Activated T-helper 2 cell treated with anti-CD3 and anti-CD28 coated beads, Interferon-gamma antibody, Interleukin-2, Interleukin-4, amounts not matched to agents 10 μg/mL and 5 μg/mL and 100 μg/mL, durations not matched to agents 14 hours and 24 hours and 36 hours (primary cell): Measurements from ENCODE around the gene PRPSAP1. TPM values are rescaled to one million over a fixed set of nuclear protein-coding genes. Genes with fewer than 3 reads are reported as not detected.

ENCODE experiments used
- DNase-seq: peaks from one replicate; pipeline ENCODE4 v3.0.0; 2021; ENCODE audit warnings: low spot score
- H3K27ac Mint-ChIP-seq: one replicate; pipeline ENCODE4 v1.8.0; 2021; ENCODE audit warnings: mixed read lengths
- H3K27me3 Mint-ChIP-seq: one replicate; pipeline ENCODE4 v1.8.0; 2021; ENCODE audit warnings: low read depth, mixed read lengths
- H3K36me3 Mint-ChIP-seq: one replicate; pipeline ENCODE4 v1.8.0; 2021; ENCODE audit warnings: low read depth, mixed read lengths
- H3K4me1 Mint-ChIP-seq: one replicate; pipeline ENCODE4 v1.8.0; 2021; ENCODE audit warnings: low read depth, mixed read lengths
- H3K4me3 Mint-ChIP-seq: one replicate; pipeline ENCODE4 v1.8.0; 2021; ENCODE audit warnings: low read depth, mild to moderate bottlenecking, moderate library complexity, mixed read lengths
- H3K9me3 Mint-ChIP-seq: one replicate; pipeline ENCODE4 v1.8.0; 2021; ENCODE audit warnings: mixed read lengths
- intact Hi-C: fragments of 100-400 bp; cut with micrococcal nuclease; formaldehyde crosslinking; loops from one replicate; pipeline ENCODE4 v1.15.1; 2023
- total RNA-seq: library from RNA; stranded (reverse); gene quantifications from 2 replicates; pipeline ENCODE4 v1.2.3, GENCODE V29; 2022

PRPSAP1 gene
- total RNA-seq, 1 donor from 2014 or later, result 48.2 TPM

DNA sequence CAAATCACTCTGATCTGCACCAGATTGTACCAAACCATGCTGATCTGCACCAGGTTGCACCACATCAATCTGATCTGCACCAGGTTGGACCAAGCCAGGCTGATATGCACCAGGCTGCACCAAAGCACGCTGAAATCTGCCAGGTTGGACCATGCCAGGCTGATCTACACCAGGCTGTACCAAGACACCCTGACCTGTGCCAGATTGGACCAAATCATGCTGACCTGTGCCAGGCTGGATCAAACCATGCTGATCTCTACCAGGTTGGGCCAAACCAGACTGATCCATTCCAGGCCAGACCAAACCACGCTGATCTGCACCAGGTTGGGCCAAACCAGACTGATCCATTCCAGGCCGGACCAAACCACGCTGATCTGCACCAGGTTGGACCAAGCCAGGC lies 61.1 kb downstream of the PRPSAP1 start:
- intact Hi-C loops, result no loop called here
- H3K9me3 Mint-ChIP-seq, result no peaks in the 10 kb centered on the region
- H3K27ac Mint-ChIP-seq, result no peak overlapping the region
- H3K4me1 Mint-ChIP-seq, result no peaks in the 10 kb centered on the region
- no peaks in the 10 kb centered on the region for H3K36me3 Mint-ChIP-seq
- no peaks in the 10 kb centered on the region for H3K27me3 Mint-ChIP-seq
- no peak overlapping the region for H3K4me3 Mint-ChIP-seq
- DNase-seq, result no peak

DNA sequence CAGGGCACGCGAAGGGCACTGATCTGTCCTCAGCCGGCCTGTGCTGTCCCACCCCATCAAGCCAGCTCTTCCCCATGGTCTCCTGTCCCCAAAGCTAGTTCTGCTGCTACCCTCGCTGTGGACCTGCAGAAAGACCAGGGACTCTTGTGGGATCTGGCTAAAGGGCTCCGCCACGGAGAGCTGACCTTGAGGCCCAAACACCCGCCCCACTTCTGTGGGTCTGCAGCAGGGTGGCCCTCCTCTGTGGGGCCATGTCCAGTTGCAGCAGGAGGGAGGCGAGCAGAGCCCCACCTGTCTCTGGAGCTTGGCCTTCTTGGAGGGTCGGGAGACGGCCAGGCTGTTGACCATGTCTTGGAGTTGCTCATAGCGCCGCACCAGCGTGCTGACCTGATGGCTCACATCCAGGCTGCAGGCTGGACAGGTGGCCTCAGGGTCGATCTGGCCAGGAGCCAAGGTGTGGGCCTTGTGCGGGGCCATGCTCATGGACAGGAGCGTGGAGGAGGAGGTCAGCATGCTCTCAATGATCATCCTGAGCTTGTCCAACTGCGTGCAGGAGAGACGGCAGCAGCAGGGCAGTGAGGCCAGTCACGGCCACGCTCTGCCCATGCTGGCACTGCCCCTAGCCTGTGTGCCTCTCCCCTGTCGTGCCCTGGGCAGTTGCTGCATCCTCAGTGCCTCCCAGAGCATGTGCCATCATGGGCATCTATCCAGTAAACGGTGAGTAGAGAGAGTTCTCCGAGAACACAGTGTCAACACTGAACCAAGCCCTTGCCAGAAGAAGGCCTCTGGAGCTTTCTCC lies 71.9 kb downstream of the PRPSAP1 start:
- intact Hi-C loops, result no loop called here
- H3K27ac Mint-ChIP-seq, result no peak overlapping the region
- H3K36me3 Mint-ChIP-seq, result no peaks in the 10 kb centered on the region
- no peaks in the 10 kb centered on the region for H3K9me3 Mint-ChIP-seq
- H3K4me1 Mint-ChIP-seq, result peaks cover 6% of the 10 kb centered on the region
- no peak for DNase-seq
- no peaks in the 10 kb centered on the region for H3K27me3 Mint-ChIP-seq
- no peak overlapping the region for H3K4me3 Mint-ChIP-seq

DNA sequence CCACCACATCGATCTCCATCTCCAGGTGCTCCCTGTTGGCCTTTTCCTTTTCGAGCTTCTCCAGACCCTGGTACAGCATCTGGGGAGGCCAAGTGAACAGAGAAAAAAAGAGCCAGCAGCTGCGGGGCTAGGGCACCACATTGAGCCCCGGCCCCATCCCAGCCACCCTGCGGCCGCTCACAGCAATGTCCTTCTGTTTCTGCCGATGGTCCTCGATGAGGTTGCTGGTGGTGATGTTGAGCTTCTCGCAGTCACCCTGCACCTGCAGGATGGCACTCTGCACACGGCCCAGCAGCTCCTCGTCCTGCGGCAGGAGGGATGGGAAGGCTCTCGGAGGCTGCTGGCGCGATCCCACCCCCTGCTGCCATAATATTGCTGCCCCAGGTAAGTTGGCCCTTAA lies 73.1 kb downstream of the PRPSAP1 start:
- Mint-ChIP-seq H3K36me3 (no peaks in the 10 kb centered on the region), H3K4me1 (peaks cover 7% of the 10 kb centered on the region), H3K9me3 (no peaks in the 10 kb centered on the region), H3K27ac (no peak overlapping the region), H3K4me3 (no peak overlapping the region), H3K27me3 (no peaks in the 10 kb centered on the region)
- intact Hi-C loops, result no loop called here
- no peak for DNase-seq

DNA sequence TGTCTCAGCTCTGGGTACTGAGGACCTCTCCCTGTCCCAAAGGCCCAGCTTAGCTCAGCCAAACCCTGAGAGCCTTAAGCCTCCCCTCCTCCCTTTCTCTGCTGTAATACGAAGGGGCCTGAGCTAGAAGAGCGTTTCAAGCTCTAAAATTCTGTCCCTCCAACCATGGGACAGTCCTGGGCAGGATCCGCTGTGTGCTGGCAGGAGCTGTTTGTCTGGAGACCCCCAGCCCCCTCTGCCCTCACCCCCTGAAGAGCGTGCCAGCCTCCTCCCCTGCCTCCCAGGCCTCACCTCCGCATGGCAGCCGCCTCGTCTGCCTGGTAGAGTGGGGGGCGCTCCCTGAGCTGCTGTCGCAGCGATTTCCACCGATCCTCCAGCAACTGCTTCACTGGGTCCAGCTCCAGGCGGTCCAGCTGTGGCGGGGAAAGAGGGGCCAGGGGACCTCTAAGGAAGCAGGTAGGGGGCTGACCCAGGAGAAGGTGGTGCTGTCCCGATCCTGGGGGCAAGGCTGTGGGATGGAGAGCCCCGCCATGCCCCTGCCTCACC lies 73.9 kb downstream of the PRPSAP1 start:
- intact Hi-C loops, result loop anchor here (1.0 kb wide), 1 partner anchor 159 kb away; no protein-coding TSS in a partner anchor
- H3K36me3 Mint-ChIP-seq, result no peaks in the 10 kb centered on the region
- no peaks in the 10 kb centered on the region for H3K9me3 Mint-ChIP-seq
- H3K27ac Mint-ChIP-seq, result no peak overlapping the region
- no peaks in the 10 kb centered on the region for H3K27me3 Mint-ChIP-seq
- DNase-seq, result no peak
- H3K4me3 Mint-ChIP-seq, result no peak overlapping the region
- H3K4me1 Mint-ChIP-seq, result peaks cover 9% of the 10 kb centered on the region

DNA sequence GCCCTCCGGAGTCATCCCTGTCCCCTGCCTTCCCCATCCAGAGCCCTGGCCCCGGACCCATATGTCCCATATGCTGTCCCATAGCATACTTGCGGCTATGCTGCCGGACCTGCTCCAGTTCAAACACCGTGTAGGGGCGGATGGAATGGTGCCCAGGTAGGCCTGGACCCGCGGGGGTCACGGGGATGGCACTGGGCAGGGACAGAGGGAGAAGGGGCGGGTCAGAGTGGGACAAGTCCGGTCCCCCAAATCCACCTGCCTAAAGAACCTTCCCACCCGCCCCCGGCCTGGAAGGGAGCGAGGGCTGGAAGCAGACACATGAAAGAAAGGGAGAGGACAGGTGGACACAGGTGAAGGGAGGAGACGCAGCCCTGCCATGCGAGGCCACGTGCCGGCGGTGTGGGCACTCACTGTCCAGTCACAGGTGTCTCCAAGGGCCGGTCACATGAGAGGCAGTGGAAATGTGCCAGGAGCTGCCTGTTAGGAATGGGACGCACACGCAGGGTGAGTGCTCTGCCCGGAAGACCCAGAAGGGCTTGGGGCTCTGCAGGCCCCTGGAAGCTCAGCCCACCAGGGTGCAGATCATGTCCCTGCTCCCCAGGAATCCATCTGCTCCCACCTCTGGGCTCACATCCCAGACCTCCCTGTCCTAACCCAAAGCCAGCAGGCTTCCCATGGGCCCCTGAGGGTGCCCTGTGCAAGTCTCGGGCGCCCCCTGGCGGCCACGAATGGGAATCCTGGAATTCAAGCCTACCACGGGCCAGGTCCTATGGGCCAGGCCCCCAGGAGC lies 74.6 kb downstream of the PRPSAP1 start:
- intact Hi-C loops, result loop anchor here (1.0 kb wide), 1 partner anchor 158 kb away; no protein-coding TSS in a partner anchor
- Mint-ChIP-seq H3K4me3 (no peak overlapping the region), H3K4me1 (peaks cover 11% of the 10 kb centered on the region), H3K27ac (no peak overlapping the region), H3K9me3 (no peaks in the 10 kb centered on the region), H3K27me3 (no peaks in the 10 kb centered on the region), H3K36me3 (no peaks in the 10 kb centered on the region)
- DNase-seq, result peak; percentile 72

DNA sequence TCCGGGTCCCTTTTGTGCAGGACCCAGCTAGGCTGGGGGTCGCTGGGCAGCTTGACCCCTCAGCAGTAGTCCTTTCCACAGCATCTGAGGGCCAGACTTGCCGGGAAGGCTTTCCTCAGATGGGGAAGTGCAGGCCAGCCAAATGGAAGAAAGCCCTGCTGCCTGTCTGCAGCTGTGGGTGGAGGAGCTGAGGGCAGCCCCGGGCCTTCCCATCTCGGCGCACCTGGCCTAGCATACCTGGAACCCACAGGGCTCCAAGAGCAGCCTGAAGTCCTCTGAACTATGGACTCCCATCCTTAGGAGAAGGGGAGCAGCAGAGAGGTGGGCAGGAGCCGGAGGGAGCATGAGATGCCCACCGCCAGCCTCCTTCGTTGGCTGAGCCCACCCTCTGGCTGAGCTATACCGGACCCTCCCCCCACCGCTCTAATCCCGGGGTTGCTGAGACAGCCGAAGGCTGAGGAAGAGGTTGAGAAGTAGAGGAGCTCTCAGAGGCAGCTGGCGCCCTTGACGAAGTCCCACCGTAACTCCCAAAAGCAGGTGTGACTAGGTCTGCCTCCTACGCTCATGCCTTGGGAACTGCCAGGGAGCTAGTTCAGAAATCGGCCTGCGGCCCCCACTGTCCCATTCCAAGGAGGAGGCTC lies 75.3 kb downstream of the PRPSAP1 start:
- no peaks in the 10 kb centered on the region for H3K9me3 Mint-ChIP-seq
- intact Hi-C loops, result no loop called here
- no peak for DNase-seq
- H3K27ac Mint-ChIP-seq, result no peak overlapping the region
- H3K4me1 Mint-ChIP-seq, result peaks cover 13% of the 10 kb centered on the region
- H3K4me3 Mint-ChIP-seq, result no peak overlapping the region
- H3K36me3 Mint-ChIP-seq, result no peaks in the 10 kb centered on the region
- no peaks in the 10 kb centered on the region for H3K27me3 Mint-ChIP-seq

DNA sequence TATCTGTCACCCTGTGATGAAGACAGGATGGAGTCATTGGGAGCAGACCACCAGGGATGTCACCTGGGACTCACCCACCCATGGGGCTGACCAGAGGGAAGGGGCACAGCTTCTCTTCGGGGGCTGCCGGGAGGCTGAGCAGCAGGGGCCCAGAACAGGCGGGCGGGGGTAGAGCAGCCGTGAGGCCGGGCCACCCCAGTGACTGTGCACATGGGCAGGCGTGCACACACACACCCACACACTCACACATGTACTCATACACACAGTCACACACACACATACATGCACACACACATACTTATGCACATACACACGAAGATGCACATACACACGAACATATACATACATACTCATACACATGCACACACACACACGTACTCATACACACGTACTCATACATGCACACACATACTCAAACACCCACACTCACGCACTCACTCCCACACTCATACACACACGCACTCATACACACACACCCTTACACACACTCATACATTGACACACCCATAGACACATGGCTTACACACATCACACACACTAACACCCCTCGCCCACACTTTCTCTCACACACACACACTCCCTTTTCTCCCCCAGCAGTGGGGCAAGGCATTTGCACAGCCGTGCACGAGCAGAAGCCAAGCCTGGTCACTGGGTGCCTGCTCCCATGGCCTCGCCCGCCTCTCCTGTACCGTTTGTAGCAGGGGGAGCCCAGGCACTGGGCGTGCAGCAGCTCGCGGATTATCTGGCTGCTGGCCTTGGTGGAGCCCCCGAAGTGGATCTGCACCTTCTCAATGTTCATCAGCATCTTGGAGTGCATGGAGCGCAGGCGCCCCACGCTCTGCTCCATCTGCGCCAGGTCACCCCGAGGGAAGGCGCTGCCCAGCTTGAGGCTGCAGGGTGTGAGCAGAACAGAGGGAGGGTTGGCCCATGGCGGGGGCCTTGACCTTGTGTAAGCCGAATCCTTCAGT lies 76.1 kb downstream of the PRPSAP1 start:
- intact Hi-C loops, result no loop called here
- Mint-ChIP-seq H3K4me3 (no peak overlapping the region), H3K9me3 (no peaks in the 10 kb centered on the region), H3K27ac (peak overlapping the region; percentile 44), H3K27me3 (no peaks in the 10 kb centered on the region), H3K36me3 (no peaks in the 10 kb centered on the region), H3K4me1 (peaks cover 20% of the 10 kb centered on the region)
- no peak for DNase-seq

DNA sequence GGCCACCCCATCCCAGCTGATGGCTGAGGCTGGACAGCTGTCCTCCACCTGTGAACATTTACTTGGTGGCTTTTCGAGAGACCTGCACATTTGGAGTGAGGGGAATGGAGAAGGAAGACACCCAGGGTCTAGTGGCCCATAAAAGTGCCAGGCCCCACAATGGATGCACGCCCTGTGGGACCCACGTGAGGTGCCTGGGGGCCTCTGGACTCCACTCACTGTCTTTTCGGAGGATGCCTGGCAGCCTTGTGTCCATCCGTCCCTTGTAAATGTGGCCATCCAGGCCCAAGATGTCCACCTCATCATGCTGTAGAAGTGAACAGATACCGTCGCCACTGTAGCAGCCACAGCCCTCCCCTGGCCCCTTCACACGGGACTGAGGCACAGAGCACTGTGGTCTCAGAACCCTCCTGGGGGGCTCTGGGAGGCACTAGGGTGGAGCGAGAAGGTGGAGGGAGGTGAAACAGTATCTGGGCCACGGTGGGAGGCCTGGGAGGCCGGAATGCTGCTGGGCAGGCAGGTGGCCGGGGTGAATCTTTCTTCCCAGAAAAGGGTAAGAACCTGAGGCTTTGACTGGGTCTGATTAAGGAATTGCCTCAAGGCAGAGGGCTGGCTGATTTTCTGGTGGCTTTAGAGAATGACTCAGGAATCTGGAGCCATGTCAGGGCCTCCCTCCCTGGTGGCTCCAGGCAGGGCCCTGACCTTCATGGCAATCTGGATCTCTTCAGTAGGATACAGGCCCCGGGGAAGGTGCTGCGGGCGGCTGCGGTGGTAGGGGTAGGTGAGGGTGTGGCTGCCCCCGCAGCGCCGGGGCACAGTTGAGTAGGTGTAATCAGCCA lies 77.0 kb downstream of the PRPSAP1 start:
- peaks cover 22% of the 10 kb centered on the region for H3K4me1 Mint-ChIP-seq
- H3K27me3 Mint-ChIP-seq, result no peaks in the 10 kb centered on the region
- no peak overlapping the region for H3K4me3 Mint-ChIP-seq
- H3K27ac Mint-ChIP-seq, result peak overlapping the region; percentile 34
- peaks cover 2% of the 10 kb centered on the region for H3K36me3 Mint-ChIP-seq
- H3K9me3 Mint-ChIP-seq, result no peaks in the 10 kb centered on the region
- intact Hi-C loops, result no loop called here
- no peak for DNase-seq

DNA sequence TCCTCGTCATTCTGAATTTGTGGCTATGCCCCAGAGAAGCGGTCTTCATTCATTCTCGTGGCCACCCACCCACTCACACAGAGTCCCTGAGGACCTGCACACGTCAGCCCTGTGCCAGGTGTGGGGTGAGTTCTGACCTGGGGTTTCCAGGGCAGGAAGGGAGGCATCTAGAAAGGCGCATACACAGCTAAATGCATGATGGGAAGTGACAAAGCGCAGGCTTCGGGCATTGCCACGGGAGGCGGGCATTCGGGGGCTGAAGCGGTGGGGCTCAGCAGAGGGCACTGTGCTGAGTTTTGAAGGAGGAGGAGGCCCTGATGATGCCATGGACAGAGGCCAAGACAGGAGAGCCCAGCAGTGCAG lies 77.7 kb downstream of the PRPSAP1 start:
- Mint-ChIP-seq H3K36me3 (peaks cover 8% of the 10 kb centered on the region), H3K4me1 (peaks cover 26% of the 10 kb centered on the region), H3K27ac (no peak overlapping the region), H3K9me3 (no peaks in the 10 kb centered on the region), H3K4me3 (no peak overlapping the region), H3K27me3 (no peaks in the 10 kb centered on the region)
- intact Hi-C loops, result no loop called here
- DNase-seq, result no peak

DNA sequence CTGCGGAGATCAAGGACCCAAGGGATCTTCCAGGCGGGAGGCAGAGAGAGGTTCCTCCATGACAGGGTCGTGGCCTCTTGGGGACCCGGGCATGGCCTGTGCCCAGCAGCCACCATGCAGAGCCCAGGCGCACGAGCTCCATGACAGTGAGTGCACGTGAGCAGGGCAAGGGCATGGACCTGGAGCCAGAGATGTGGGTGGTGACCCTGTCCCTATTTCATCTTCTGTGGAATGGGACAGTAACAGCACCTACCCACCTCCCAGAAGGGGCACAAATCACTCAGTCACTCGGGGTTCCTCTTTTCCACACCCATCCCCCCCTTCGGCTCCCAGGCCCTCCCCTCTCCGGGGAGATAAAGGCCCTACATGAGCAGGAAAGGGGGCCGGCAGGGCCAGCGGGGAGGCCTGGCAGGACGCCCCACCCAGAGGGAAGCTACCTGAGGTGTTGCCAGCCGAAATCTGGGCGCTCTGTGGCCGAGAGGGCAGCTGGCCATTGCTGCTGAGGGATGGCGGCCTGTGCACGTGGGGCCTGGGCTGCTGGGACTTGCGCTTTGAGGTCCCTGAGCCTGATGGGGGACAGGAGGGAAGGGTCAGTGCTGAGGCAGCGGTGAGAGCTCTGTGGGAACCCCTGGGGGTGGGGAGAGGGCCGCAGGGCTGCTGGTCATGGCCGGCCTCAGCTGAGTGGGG lies 78.2 kb downstream of the PRPSAP1 start:
- Mint-ChIP-seq H3K9me3 (no peaks in the 10 kb centered on the region), H3K27ac (no peak overlapping the region), H3K4me3 (no peak overlapping the region), H3K27me3 (no peaks in the 10 kb centered on the region), H3K4me1 (peaks cover 31% of the 10 kb centered on the region), H3K36me3 (peaks cover 13% of the 10 kb centered on the region)
- DNase-seq, result no peak
- intact Hi-C loops, result no loop called here
